CD4-positive, alpha-beta T cell treated with Interleukin-6 at 100 ng/mL for 8 hours (primary cell): Measurements from ENCODE around the gene MPND.

Experiments used
- DNase-seq: peaks from one replicate; pipeline ENCODE4 v3.0.0-alpha.2; 2020; ENCODE audit warnings: mixed read lengths, low spot score

MPND gene

GRCh38 chr19:4379383-4380253, 36.3 kb downstream of the MPND start:
- DNase-seq: no peak

DNA sequence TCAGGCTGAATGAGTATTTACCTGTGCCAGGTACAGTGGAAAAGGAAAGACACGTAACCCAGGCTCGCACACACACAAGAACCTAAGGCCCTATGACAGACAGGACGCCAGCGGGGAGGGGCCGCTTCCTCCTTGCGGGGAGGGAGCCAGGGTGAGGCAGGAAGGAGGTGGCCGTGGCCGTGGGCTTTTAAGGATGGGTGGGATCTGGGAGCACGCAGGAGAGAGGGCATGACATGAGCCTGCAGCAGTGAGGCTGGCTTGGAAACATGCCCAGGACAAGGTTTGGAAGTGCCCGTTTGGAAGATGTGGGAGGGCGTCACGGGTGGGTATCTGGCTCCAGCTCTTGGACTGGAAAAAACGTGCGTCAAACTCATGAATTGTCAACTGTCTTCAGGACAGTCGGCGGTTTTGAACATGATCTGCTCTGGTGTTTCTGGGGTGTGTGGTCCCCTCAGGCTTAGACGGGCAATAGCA, 36.9 kb downstream of the MPND start:
- peak; percentile 66 for DNase-seq

GRCh38 chr19:4385291-4386040, 42.1 kb downstream of the MPND start:
- no peak for DNase-seq

- no peak for DNase-seq
Observed at GRCh38 chr19:4386041-4386782, 42.9 kb downstream of the MPND start.

DNA sequence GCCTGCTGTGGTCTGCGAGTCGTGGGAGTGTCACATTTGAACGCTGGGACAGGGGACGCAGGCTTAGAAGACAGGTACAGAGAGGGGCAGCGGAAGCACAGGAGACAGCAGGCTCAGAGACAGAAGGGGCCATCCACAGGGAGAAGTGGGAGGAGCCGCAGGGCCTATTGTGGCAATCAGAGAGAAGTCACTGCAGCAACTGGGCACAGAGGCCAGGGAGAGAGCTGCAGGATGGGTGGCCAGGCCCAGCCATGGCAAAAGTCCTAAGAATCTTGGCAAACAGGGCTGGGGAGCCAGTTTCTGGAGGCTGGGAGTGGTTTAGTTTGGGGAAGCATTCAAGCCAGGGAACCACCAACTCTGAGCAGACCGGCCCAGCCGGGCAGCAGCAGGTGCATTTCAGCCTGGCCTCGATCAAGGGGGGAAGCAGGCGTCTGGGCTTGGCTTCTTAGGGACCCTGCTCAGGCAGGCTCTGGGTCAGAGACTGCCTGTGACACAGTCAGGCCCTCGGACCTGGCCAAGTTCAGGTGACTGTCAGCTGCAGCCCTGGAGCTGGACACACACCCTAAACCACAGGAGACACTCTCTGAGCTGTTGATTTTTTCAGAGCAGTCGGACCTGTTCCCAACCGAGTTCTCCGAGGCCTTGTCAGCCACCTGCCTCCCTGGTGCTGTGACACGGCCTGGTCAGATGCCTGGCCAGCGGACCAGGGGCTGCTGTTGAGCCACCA, 45.1 kb downstream of the MPND start:
- no peak for DNase-seq

DNA sequence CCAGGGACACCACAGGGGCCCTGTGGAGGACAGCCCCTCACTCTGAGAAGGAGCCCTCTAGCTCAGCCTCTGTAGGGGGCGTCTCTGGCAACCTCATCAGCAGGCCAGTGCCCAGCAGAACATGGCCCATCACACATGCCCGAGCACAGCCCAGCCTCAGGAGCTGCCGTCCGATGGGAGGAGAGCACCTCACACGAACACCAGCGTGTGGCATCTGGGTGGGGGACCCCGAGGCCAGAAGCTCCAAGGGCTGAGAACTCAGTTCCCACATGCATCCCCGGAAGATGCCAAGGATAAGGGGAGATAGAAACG, 45.7 kb downstream of the MPND start:
- no peak for DNase-seq

DNA sequence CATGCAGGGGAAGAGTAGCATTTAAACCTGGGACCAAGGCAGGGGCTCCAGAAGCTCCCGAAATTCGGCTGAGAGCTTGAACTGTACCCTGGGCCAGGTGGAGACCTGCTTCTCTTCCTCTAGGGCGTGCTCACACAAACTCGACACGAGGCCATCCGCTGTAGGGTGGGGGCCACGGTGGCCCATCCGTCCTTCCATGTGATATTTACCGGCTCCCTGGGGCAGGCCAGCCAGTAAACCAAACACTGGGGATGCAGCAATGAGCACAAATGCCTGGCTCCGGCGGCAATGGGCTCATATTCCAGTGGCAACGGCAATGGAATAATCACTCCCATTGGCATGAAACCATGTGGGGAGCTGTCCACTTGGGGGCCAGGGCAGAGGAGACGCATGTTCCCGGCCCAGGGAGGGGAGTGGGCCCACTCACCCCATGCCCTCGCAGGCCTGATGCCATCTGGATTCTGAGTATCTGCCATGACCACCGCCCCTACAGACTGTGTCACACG, 46.2 kb downstream of the MPND start:
- no peak for DNase-seq

DNA sequence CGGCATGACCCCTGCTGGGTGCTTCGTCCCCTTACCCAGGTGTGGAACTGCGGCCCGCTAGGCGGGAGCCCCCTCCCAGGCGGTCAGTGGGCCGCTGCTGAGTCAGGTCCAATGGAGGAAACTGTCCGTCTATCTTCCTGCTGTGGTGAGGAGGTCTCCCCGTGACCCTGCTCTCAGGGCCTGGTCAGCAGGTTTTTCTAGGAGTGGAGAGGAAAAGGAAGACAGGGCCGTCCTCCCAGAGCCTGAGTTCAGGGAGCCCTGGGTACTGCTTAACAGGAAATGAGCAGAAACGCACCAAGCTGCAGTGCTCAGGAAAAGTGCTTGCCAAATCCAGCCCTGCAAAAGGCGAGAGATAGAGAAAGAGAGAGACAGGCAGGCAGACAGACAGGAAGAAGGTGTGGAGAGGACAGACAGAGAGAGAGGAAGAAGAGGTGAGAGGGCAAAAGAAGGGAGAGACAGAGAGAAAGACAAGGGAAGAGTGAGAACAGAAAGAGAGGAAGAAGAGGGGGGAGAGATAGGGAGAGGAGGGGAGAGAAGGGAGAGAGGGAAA, 46.7 kb downstream of the MPND start:
- DNase-seq: no peak

DNA sequence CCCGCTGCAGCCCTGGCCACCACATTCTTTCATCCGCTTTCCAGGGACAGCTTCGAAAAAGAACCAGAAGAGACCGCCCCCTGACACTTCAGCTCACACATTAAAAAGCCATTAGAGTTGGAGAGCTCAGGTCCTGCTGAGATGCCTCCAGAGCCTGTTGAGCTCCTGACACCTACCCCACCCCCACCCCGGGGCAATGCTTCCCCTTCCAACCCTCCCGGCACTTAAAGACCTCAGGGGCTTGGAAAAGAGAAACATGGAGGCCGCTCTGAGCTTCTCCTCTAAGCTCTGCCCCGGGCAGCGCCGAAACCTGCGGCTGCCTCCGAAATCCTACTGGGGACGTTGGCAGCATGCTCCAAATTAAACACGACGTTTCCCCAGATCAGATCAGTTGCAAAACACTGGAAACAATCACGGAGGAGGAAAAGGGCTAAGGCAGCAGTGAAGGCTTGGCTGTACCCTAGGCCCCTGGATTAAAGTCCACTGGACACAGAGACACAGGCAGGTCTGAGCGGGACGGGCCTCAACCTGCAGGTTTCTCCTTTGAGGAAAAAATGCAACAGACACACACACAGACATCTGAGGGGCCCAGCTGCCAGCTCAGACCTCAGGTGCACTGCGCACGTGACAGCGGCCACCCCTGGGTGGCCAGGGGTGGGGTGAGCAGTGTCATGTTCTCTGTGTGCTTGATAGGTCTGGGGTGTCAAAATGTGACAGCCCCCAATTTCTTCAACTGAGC, 47.4 kb downstream of the MPND start:
- no peak for DNase-seq

DNA sequence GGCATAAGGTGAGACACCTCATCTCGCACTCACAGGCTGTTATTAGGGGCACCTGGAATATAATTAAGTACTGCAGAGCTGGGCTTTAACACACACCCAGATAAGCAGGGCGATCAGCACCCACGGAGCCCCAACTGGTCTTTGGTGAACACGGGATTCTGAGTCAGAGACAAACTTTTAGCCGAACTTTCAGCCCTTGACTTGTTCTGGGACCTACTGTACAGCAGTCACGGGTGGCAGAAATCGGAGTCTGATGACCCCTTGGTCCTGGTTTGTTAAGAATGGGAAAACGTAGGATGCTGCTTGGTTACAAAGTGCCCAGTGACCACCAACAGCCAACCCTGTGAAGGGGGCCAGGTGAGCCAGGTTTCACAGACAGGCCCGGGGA, 47.9 kb downstream of the MPND start:
- no peak for DNase-seq

DNA sequence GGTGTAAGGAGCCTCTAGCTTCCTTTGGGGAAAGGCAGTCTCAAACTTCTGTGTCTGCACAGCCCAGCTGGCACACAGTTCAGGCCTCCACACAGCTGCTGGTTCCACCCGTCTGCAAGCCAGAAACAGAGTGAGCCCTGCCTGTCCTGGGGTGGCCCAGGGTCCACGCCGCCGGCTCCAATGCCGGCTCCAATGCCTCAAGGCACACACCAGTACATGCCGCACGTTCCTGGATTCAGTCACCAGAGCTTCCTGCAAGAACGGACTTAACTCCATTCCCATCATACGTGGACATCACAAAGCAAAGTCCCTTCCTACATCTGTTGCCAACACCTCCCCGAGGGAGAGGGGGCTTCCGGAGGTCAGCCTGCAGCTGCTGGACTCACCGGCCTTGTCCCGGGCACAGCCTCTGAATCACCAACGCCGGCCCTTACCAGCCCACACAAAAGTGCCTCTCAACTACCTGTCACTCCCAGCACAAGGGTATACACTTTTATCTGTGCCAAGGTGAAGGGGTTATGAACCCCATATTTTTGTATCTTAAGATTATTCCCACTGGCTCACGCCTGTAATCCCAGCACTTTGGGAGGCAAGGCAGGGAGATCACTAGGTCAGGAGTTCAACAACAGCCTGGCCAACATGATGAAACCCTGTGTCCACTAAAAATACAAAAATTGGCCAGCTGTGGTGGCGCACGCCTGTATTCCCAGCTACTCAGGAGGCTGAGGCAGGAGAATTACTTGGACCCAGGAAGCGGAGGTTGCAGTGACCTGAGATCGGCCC, 48.5 kb downstream of the MPND start:
- no peak for DNase-seq

- no peak for DNase-seq
Observed at GRCh38 chr19:4393947-4394590, 50.7 kb downstream of the MPND start.

DNA sequence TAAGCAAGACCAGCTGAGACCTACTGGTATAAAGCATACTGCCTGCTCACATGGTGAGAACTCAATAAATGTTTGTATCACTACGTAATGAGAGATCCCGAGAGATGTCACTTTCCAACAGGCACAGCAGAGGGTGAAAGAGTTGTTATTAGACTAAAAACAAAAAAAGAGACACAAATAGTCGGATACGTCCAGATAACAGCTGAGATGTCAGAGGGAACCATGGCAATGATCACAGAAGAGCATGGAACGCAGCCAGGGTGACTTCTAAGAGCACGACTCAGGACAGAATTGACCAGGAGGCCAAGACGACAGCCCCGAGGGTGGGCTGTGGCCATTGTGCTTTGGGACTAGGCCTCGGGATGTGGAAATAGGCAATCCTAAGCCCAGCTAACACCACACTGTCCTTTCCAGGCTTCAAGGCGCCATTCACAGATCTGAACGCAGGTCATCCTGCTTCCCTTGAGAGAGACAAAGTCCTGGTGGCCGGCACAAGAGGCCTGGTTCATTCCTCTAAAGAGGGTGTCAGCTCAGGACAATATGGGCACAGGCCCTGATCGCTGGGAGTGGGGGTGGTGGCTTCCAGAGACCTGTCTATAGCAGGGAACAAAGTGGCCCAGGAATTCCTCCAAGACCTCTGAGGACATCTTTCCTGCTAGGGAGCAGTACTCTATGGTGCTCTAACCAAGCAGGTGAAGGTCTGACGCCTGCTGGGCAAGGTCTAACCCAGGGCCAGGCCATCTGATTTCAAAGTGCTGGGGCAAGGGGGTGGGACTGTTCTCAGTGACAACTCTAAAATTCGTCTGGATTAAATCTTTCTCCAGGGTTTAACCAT, 53.8 kb downstream of the MPND start:
- DNase-seq: no peak

GRCh38 chr19:4399812-4400134, 56.4 kb downstream of the MPND start:
- no peak for DNase-seq

- DNase-seq: peak; percentile 88
Observed at GRCh38 chr19:4400135-4400936, 57.0 kb downstream of the MPND start, which contains the start of gene SH3GL1. Gene SH3GL1 (minus strand): TSS chr19:4400547. CDS start chr19:4400368, 179 bp downstream.

DNA sequence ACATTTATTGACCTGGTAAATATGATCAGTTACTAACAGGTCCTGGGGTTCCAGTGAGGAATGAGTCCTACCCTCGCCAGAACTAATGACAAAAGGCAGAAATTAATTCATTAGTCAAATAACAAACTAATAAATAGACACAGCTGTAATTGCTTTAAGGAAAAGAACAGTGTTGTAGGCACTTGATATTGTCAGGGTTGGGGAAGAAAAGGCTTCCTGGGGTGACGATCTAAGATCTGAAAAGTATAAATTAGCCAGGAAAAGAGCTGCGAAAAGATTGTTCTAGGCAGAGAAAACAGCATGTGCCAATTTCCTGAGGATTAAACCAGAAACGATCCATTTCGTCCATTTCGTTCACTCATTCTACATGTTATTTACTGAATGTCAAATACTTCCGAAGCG, 58.4 kb downstream of the MPND start:
- no peak for DNase-seq

- peak; percentile 99 for DNase-seq
Observed at GRCh38 chr19:4402171-4403004, 59.0 kb downstream of the MPND start, which contains the start of gene CHAF1A. Gene CHAF1A (plus strand): TSS chr19:4402640. CDS start chr19:4402763, 123 bp downstream.
